C4-2B (cell line): ENCODE data around the gene SPN.
"Not testable (repeated sequence)": the region's sequence is repeated elsewhere in the genome, so short reads cannot be mapped to it uniquely, and the experiment has no call there.

Experiments
- ZFX ChIP-seq: fragments of 450-650 bp; IDR thresholded peaks from 2 replicates; pipeline ENCODE4 v1.6.1; 2017
- TF ChIP-seq, protein P1 (sequence below): fragments of 450-650 bp; conservative IDR thresholded peaks from 2 replicates; pipeline ENCODE4 v1.5.1; 2017; ENCODE audit warnings: mild to moderate bottlenecking

DNA sequence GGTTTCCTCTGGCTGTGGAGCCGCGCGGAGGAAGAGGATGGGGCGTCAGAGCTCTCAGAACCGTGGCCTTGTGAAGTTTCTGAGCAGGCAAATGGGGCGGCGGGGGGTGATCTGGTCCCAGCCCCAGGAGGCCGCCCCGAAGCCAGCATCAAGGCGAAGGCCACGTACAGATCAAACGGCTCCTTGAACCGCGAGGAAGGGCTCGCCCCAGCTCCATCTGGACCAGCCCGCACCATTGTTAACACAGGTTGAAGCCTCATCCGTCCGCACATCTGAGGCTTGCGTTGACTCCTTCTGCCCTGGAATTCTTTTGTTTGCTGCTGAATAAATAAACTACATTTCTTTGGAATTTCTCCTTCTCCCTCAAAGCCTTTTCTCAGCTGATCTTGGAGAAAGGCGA, 31.4 kb upstream of the SPN start:
- TF ChIP-seq, protein P1, sequence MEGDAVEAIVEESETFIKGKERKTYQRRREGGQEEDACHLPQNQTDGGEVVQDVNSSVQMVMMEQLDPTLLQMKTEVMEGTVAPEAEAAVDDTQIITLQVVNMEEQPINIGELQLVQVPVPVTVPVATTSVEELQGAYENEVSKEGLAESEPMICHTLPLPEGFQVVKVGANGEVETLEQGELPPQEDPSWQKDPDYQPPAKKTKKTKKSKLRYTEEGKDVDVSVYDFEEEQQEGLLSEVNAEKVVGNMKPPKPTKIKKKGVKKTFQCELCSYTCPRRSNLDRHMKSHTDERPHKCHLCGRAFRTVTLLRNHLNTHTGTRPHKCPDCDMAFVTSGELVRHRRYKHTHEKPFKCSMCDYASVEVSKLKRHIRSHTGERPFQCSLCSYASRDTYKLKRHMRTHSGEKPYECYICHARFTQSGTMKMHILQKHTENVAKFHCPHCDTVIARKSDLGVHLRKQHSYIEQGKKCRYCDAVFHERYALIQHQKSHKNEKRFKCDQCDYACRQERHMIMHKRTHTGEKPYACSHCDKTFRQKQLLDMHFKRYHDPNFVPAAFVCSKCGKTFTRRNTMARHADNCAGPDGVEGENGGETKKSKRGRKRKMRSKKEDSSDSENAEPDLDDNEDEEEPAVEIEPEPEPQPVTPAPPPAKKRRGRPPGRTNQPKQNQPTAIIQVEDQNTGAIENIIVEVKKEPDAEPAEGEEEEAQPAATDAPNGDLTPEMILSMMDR, result not testable (repeated sequence)
- not testable (repeated sequence) for TF ChIP-seq ZFX
